Measurements from ENCODE around the gene OVCH1.

GRCh38 chr12:29519585-29520182 is 22.2 kb upstream of the OVCH1 start:
- TF ChIP-seq CTCF (IDR thresholded peaks at IDR 0.05 in 8 of 11, conservative IDR thresholded peaks at IDR 0.05 in 3 of 11): peak in 10 of 11 experiments; percentile 12 to 63 (median 44)
- TF ChIP-seq POLR2A (IDR thresholded peaks at IDR 0.05): no peak

All from spleen (tissue), 7 donors.